ENCODE results near the gene MFN2.

DNA sequence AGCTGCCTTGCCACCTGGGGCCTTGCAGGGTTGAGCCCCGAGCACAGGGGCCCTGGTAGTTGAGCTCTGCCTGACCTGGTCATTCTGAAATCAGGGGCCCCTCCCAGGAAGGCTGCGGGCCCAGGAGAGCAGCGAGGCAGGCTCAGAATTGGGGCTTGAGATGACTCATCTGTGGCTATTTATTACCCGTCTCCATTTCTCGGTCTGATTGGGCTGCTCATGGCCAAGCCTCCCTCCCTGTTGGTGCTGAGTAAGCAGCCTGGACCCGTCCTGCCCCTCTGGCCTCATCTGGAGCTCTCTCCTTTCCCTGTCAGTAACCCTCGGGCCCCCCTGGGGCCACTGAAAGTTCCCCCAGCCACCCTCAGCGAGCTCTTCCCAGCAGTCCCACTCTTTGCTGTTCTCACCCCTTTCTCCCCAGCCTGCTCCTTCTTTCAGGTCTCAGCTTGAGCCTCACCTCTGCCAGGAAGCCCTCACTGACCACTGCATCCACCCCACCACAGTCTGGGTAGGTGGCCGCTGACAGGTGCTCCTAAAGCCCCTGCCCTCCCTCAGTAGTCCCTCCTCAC, 71.8 kb downstream of the MFN2 start:
- TF ChIP-seq POLR2AphosphoS5 (IDR thresholded peaks at IDR 0.05; ENCODE audit: low read depth, low read length), result peak; percentile 76
- peak; percentile 73; the same call in 1 of the 2 replicates for TF ChIP-seq POLR2A (IDR thresholded peaks at IDR 0.05; ENCODE audit: low read depth, low read length)
